IPS-NIHi7 (cell line): Measurements from ENCODE around the gene HMGN4.
"Not testable (repeated sequence)": the region's sequence is repeated elsewhere in the genome, so short reads cannot be mapped to it uniquely, and the experiment has no call there.

Experiments used
- DNase-seq: peaks from one replicate; pipeline ENCODE4 v3.0.0; 2012; ENCODE audit warnings: mixed read lengths; ENCODE audit errors: extremely low spot score

HMGN4 gene

DNA sequence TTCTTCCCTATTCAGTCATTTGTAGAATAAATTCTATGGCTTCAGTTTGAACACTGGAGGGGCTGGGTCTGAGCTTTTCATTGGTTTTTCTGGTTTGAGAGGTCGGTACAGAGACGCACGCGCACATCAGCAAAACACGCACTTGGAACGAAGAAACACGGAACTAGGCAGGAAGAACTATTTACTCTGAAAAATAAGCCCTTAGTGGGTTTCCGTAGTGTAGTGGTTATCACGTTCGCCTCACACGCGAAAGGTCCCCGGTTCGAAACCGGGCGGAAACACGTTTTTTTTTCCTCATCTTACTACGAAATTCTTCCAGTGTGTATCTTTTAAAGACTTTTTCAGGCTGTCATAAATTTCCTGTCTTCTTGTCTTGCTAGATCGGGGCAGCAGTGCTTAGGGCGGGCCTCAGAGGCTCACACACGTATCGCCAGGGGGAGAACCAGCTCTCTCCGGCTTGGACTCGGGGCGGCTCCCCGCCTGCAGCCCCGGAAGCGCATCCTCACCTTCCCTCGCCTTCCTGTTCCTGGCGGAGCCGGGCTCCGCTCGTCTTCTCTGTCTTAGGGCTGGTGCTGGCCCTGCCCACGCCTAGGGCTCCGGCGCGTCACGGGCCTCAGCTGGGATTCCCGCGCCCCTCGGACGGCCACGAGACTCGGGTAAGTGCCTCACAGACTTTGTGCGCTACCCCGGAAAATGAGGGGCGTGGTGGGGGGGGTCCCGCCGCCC, at the start of gene HMGN4:
Gene HMGN4, plus strand, starts transcription at position 521 of the 726 bp plus-strand sequence. CDS start 6,841 bp downstream, outside the sequence.
- peak; percentile 77 for DNase-seq

DNA sequence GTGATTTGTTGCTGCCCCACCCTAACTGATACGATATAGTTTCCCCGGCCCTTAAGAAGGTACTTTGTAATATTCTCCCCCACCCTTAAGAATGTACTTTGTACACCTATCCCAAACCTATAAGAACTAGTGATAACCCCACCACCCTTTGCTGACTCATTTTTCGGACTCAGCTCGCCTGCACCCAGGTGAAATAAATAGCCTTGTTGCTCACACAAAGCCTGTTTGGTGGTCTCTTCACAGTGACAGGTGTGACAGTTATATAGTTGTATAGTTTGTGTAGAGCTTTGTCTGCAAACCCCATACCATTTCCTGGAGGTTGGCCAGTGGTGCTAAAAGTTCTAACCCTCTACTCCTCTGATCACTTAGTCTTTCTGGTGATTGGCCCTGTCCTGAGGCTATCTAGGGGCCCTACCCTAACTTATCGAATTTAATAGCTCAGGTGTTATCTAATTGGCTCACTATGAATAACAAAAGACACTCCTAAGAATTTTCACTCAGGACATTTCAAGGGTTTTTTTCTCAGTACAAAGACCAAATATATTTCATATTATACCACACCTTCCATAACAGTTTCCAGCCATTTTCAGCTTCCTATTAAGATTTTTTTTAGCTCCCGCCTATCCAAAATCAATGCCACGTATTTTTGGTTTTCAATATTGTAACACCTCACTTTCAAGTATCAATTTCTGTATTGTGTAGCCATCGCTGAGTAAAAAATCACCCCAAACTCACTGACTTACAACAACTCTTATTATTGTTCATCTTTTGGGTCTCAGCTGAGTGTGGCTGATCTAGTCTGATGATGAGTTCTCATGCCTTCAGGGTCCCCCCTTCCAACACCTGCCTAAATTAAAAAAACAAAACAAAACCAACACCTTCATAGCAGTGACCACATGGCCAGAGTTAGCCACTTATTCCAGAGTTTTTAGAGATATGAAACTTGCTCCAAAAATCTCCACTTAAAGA, 47.9 kb upstream of the HMGN4 start:
- DNase-seq, result no peak

DNA sequence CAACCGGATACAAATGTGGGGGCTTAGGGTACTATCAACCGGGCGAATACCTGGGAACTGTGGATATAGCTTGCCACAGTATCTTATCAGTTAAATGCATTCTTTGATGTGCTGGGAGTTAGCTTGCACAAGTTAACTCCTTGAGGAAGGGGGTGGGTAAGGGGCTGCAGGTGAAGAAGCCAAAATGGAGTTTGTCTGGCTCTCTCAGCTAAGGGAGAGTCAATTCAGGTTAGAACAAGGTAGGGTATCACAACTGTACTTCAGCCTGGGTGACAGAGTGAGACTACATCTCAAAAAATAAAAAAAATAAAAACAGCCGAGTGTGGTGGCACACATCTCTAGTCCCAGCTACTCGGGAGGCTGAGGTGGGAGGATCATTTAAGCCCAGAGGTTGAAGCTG, 46.6 kb upstream of the HMGN4 start:
- DNase-seq, result no peak

DNA sequence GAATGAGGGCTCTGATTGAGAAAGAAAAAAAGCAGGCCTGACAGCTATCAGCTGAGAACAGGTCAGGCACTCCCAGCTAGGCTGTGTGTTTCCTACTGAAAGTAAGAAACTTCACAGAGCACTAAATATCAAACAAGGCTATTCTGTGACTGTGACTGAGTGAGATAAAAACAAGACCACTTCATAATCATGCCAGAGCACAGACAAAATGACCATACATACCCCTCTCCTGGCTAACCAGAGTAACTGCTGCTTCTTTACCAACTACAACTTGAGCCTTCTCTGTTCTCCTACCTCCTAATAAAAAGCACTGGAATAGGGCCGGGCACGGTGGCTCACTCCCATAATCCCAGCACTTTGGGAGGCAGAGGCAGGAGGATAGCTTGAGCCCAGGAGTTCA, 44.9 kb upstream of the HMGN4 start:
- DNase-seq, result peak; percentile 38

DNA sequence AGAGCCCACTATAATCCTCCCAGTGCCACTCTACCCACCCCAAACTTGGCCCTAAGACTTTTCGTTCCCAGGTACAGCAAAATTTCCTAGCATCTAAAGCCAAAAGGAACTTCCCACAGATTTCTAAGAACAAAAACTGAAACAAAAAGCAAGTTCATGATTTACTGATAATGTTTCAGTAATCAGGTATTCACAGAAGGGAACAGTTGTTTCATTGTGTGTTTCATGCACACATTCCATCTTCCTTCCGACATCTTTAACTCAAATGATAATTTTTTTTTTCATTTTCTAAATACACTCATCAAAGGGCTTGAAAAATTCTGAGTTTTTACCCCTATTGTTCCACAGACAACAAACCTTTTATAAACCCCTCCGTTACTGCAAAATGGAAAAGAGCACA, 44.0 kb upstream of the HMGN4 start:
- DNase-seq, result no peak

DNA sequence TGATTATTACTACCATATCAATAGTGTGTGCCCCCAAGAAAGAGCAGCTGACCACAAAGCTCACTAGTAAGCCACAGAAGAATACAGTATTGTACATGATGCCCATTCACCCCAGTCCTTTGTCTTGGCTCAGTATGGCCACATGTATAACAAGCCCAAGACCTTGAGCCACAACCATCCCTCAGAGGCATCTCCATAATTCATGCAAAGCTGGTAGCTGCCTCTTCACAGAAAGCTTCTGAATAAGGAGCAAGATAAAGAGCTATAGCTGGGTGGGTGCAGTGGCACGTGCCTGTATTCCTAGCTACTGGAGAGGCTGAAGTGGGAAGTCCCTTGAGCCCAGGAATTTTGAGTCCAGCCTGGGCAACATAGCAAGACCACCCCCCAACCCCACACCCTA, 42.9 kb upstream of the HMGN4 start:
- no peak for DNase-seq

DNA sequence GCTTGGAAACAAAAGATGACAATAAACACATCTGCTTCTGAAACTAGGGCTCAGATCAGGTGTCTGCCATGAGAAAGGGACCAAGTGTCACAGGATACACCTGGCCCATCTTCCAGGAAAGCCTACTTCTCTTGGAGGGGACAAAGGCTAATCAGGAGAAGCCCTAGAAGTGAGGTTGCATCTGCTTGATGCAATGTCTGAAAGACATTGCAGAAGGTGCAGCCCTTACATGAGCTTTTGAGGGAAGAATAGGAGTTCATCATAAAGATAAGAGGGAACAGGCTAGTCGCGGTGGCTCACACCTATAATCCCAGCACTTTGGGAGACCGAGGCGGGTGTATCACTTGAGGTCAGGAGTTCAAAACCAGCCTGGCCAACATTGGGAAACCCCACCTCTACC, 40.6 kb upstream of the HMGN4 start:
- no peak for DNase-seq

DNA sequence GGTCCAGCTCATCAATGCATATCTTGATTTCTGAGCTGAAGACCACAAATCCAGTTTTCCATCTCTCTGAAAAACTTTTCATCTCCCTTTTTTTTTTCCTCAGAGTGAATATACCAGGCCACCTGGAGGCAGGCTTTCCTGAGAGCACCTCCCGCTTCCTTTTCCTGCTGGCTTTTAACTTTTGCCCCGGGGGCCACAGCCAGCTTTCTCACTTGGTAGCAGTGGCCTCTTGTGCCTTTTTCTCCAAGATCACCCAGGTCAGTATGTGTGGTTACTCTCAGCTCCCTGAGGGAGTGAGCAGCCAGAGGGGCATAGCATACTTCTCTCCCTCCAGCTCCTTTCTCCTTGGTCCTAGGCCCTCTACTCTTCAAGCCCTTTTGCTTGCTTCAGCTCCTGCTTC, 38.1 kb upstream of the HMGN4 start, which contains the start of gene BTN1A1:
Gene BTN1A1, plus strand, starts transcription at position 202 of the 400 bp plus-strand sequence. CDS start 984 bp downstream, outside the sequence.
- peak; percentile 43 for DNase-seq

DNA sequence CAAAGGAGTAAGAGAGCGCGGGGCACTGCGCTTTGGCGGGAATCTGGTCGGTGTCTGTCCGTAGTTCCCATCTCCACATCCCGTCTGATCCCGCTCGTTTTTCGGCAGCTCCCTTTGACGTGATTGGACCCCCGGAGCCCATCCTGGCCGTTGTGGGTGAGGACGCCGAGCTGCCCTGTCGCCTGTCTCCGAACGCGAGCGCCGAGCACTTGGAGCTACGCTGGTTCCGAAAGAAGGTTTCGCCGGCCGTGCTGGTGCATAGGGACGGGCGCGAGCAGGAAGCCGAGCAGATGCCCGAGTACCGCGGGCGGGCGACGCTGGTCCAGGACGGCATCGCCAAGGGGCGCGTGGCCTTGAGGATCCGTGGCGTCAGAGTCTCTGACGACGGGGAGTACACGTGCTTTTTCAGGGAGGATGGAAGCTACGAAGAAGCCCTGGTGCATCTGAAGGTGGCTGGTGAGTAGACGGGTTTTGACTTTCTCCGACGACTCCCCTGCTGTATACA, 36.6 kb upstream of the HMGN4 start:
- DNase-seq, result peak; percentile 43

DNA sequence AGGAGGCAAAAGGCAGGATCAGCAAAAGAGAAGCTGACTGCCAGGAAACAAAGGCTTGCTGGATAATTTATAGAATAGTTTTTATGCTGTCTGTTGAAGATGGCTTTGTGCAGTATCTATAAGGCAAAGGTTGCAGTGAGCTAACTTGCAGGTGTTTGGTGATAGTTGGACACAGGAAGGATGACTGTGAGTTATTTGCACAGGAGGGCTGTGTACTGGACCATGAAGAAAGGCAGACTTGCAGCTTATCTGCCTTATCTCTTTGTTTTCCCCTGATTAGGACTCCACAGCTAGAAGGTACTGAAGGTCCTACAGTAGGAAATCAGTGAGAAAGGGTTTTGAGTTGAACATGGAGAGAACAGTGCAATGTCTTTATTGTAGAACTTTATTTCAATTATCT, 36.0 kb upstream of the HMGN4 start:
- DNase-seq, result no peak

DNA sequence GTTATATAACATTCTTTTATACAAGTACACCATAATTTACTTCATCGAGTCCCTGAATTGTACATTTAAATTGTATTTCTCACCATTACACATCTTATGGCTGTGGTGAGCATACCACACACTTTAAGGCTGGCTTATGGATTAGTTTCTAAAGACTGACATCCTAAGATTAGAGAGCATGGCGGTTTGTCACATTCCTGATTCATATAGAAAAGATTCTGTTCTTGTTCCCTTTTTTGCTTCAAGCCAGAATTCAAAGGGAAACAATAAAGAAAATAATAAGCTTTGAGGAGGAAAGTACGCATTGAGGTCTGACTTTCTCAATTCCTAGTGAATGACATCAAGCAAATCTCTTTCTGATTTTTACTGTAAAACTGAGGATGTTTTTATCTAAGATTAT, 35.5 kb upstream of the HMGN4 start:
- no peak for DNase-seq

DNA sequence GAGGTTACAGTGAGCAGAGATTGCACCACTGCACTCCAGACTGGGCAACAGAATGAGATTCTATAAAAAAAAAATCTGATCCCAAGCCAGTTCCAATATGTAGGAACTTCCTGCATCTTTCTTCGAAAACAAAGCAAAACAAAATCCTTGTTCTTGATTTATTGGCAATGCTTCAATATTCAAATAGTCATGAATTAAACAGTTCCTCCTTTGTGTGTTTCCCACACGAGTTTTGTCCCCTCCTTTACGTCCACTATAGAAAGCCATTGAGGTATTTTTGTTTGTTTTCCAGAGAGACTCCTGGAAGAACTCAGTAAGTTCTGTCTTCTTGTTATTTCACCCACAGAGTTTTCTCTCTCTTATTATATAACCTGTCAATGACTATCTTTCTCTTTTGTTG, 30.5 kb upstream of the HMGN4 start:
- DNase-seq, result no peak

DNA sequence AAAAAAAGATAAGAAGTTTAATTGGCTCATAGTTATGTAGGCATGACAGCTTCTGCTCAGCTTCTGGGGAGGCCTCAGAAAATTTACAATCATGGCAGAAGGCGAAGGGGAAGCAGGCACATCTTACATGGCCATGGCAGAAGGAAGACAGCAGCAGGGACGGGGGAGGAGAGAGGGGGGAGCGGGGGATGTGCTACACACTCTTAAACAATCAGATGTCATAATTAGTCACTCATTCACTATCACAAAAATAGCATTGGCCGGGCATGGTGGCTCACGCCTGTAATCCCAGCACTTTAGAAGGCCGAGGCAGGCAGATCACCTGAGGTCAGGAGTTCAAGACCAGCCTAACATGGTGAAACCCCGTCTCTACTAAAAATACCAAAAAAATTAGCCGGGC, 27.1 kb upstream of the HMGN4 start:
- not testable (repeated sequence) for DNase-seq

DNA sequence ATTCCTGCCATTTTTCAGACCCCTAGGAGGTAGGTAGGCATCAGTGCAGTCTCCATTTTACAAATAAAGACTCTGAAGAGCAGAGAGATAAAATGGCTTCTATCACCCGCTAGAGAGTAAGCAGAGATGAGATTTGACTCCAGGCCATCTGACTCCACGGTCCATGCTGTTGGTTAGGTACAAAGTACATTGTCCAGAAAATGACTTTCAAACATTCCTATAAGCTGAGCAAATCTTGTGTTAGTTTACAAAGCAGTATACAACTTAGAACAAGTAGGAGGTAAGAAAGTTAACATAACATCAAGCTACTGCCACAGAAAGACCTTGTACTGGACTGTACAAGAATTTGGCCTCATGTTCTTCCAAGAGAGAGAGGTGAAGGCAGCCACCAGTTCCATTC, 23.2 kb upstream of the HMGN4 start:
- no peak for DNase-seq

DNA sequence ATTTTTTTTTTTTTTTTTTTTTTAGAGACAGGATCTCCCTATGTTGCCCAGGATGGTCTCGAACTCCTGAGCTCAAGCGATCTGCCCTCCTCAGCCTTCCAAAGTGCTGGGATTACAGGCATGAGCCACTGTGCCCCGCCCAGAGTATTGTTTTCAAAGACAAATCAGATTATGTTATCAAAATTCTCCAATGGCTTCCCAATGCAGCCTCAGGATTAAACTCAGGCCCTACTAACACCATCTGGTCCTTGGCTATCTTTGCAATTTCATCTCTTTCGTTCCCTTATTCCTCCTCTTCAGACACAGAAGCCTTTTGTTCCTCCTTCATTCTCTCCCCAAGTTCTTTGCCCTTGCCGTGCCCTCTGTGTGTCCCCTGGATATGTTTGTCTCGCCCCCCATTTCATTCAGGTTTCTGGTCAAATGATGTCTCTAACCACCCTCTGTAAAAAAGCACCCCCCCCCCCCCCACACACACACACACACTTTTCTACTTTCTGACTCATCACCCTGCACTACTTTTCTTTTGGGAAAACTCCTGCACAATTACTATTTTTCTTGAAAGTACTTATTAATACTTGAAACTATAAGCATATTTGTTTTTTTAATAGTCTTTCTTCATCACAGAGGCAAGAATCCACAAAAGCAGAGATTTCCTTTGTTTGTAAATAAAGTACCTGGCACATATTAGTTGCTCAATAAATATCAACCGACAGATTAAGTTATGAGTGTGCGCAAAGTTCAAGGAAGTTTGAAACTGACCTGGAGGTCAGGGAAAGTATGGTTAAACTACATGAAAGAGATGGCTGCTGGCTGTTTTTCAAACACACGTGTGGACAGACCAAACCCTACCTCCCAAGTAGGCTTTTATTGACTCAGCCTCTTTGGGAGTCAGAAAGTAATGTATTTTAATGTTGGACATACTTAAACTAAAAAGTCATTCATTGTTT, 21.4 kb upstream of the HMGN4 start:
- DNase-seq, result no peak

DNA sequence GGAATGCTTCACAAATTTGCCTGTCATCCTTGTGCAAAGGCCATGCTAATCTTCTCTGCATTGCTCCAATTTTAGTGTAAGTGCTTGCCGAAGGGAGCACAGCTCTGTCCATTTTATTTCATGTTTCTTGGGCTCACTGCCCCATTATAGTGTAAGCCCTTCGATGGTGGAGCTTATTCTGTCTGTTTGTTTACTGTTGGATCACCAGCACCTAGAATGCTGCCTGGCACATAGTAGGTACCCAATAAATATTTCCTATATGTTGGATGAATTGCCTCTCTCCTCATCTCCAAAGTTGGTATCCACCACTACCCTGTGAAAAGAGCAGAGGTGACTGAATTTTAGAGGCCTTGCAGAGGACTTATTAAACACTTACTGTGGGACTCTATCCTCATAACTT, 18.8 kb upstream of the HMGN4 start:
- DNase-seq, result no peak

DNA sequence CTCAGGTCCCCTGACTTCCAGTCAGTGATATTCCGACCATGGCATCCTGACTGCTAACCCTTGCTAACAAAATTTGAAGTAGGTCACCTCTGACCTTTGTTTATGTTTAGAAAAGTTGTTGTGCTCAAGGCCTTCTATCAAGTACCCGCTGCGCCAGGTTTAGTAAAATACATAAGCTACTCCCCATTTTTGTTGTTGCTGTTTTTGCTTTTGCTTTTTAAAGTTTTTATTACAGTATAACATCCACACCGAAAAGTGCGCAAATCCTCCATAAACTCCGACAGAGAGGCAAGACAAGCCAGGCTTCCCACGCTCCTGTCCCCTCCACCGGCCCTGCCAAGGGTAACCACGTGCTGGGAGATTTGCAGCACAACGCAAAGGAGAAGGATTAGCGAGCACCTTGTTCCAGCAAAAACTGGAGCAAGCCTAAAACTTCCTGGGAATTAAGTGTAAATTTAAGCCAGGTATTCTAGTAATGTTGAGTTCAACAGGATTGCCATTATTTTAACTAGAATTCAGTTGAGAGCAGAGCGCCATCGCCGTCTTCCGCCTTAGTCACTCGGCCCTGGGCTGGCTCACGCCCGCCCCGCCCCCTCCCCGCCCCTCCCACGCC, 17.8 kb upstream of the HMGN4 start:
- DNase-seq, result peak; percentile 45

DNA sequence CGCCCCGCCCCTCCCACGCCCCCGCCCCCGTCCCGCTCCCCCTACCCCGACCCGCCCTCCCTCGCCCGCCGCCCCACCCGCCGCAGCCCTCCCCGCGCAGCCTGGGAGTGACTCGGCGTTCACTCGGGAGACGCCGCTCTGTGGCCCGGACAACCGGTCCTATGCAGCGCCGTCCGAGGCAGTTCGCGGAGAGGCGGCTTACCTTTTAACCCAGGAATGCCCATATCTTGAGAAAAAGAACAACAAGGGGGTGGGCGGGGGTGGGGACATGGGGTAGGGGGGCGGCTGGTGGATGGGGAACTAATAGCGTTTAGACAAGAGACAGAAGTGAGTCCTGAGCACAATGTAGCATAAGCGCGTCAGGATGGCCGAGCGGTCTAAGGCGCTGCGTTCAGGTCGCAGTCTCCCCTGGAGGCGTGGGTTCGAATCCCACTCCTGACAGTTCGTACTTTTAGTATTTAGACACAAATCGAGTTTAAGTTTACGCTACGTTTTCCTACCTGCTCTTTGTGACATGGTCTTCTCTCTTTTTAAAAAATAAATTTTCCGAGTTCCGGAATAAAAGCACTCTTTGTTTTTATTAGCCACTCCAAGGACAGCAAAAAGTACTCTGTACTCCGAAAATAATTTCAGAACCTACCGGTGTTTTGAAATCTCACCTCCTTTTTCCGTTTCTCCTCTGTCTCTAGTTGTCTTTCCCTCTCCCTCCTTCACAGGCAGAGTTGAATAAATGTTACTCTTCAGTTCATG, 17.1 kb upstream of the HMGN4 start:
- DNase-seq, result peak; percentile 90

DNA sequence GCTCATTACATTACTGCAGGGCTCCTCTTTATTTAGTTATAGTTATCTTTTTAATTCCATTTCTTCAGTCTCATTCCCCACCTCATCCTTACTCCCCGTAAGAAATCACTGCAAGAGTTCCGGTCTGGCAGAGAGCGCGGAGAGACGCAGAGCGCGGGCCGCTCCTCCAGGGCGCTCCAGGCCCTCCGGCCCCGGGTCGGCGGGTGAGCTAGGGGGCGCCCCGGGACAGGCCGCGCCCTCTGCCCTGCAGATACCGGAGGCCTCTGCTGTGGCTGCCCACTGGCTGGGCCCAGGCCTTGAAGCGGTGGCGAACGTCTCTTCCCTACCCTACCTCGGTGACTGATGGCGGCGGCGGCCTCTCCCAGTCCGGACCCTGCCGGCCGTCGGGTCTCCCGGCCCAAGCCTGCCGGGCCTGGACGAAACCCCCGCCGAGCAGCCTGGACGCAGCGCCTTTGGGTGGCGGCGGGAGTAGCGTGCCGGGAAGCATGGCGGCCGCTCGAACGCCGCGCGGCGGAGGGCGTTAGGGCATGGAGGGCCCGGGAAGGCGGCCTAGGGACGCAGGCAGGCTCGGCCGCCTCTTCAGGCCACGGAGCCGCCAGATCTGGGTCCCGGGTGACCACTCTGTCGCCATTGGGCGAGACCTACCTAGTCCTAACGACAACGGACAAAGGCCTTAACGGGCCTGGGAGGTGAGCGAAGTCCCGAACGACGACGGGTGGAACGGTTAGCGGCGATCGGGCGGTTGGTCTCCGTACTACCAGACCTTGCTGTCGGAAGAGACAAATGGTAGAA, 16.4 kb upstream of the HMGN4 start:
- DNase-seq, result peak; percentile 79
